Neural progenitor cell (in vitro differentiated cells): ENCODE results near the gene LRRC7. TPM values are rescaled to one million over a fixed set of nuclear protein-coding genes. Genes with fewer than 3 reads are reported as not detected.

Experiments used
- DNase-seq: peaks from one replicate; pipeline ENCODE4 v3.0.0-alpha.2; 2016; ENCODE audit warnings: low spot score
- H2AFZ ChIP-seq: fragments of 200-600 bp; sonication (generic); replicated peaks from 2 replicates; pipeline ENCODE4 v1.6.1; 2016; ENCODE audit warnings: antibody characterized with exemption
- H3F3A ChIP-seq: fragments of 200-600 bp; sonication (generic); 2 replicates; pipeline ENCODE4 v1.6.1; 2016; ENCODE audit warnings: antibody characterized with exemption, low read depth
- H3K27ac ChIP-seq: fragments of 200-600 bp; sonication (generic); 2 replicates; pipeline ENCODE4 v1.5.1; 2016; ENCODE audit warnings: mild to moderate bottlenecking
- H3K27me3 ChIP-seq: fragments of 200-600 bp; sonication (generic); 2 replicates; pipeline ENCODE4 v1.6.1; 2016; ENCODE audit warnings: mild to moderate bottlenecking, moderate library complexity
- H3K36me3 ChIP-seq: fragments of 200-600 bp; sonication (generic); 2 replicates; pipeline ENCODE4 v1.5.1; 2016
- H3K4me1 ChIP-seq: fragments of 200-600 bp; sonication (generic); 2 replicates; pipeline ENCODE4 v1.6.1; 2016; ENCODE audit warnings: mixed run types
- H3K4me2 ChIP-seq: fragments of 200-600 bp; sonication (generic); 2 replicates; pipeline ENCODE4 v1.6.1; 2016
- H3K4me3 ChIP-seq: fragments of 200-600 bp; sonication (generic); 2 replicates; pipeline ENCODE4 v1.5.1; 2016
- H3K79me2 ChIP-seq: fragments of 200-600 bp; sonication (generic); 2 replicates; pipeline ENCODE4 v1.6.1; 2016; ENCODE audit warnings: low read depth
- H3K9ac ChIP-seq: fragments of 200-600 bp; sonication (generic); 2 replicates; pipeline ENCODE4 v1.6.1; 2016
- H3K9me3 ChIP-seq: fragments of 200-600 bp; sonication (generic); 2 replicates; pipeline ENCODE4 v1.5.1; 2016; ENCODE audit warnings: low read depth
- H4K20me1 ChIP-seq: fragments of 200-600 bp; sonication (generic); 2 replicates; pipeline ENCODE4 v1.6.1; 2016; ENCODE audit warnings: low read depth
- H3K27ac Mint-ChIP-seq: 3 replicates; pipeline ENCODE4 v1.8.0; 2021; ENCODE audit warnings: mixed read lengths
- H3K27me3 Mint-ChIP-seq: 2 replicates; pipeline ENCODE4 v1.8.0; 2022; ENCODE audit warnings: low read depth, mild to moderate bottlenecking, inconsistent platforms, moderate library complexity, mixed read lengths; ENCODE audit not compliant: insufficient read depth
- H3K36me3 Mint-ChIP-seq: 3 replicates; pipeline ENCODE4 v1.8.0; 2021; ENCODE audit warnings: mixed read lengths
- H3K4me1 Mint-ChIP-seq: 3 replicates; pipeline ENCODE4 v1.8.0; 2021; ENCODE audit warnings: mixed read lengths
- H3K4me3 Mint-ChIP-seq: 3 replicates; pipeline ENCODE4 v1.8.0; 2021; ENCODE audit warnings: mild to moderate bottlenecking, moderate library complexity, mixed read lengths
- H3K9me3 Mint-ChIP-seq: 3 replicates; pipeline ENCODE4 v1.8.0; 2020; ENCODE audit warnings: mixed read lengths
- CTCF ChIP-seq: fragments of 200-600 bp; sonication (generic); IDR thresholded peaks from 2 replicates; pipeline ENCODE4 v1.5.1; 2017; ENCODE audit warnings: antibody characterized with exemption, mild to moderate bottlenecking
- EZH2 ChIP-seq: fragments of 200-600 bp; sonication (generic); IDR thresholded peaks from 2 replicates; pipeline ENCODE4 v1.6.1; 2017; ENCODE audit warnings: antibody characterized with exemption, mild to moderate bottlenecking, moderate library complexity
- EZH2phosphoT487 ChIP-seq: fragments of 200-600 bp; sonication (generic); IDR thresholded peaks from 2 replicates; pipeline ENCODE4 v1.6.1; 2017; ENCODE audit warnings: antibody characterized with exemption
- total RNA-seq: library from RNA; depleted of rRNA; stranded (reverse); fragments of >200 nt; gene quantifications from 2 replicates; pipeline ENCODE4 v1.2.3, GENCODE V29; 2015; ENCODE audit warnings: low replicate concordance

The LRRC7 gene
- total RNA-seq, 1 donor from 2014 or later, result not detected

GRCh38 chr1:70143048-70143659 lies 575.4 kb downstream of the LRRC7 start:
- Histone ChIP-seq H3K36me3 (no peaks in the 10 kb centered on the region), H3K4me1 (peaks cover 11% of the 10 kb centered on the region), H3K4me2 (no peak overlapping the region), H3K9ac (no peak overlapping the region), H3K79me2 (no peaks in the 10 kb centered on the region), H4K20me1 (peaks cover 4% of the 10 kb centered on the region), H3F3A (peaks cover 6% of the 10 kb centered on the region), H3K9me3 (no peaks in the 10 kb centered on the region), H2AFZ (no peak overlapping the region), H3K4me3 (no peak overlapping the region), H3K27me3 (no peaks in the 10 kb centered on the region), H3K27ac (no peak overlapping the region)
- H3K27me3 Mint-ChIP-seq, result no peaks in the 10 kb centered on the region
- no peak overlapping the region for H3K27ac Mint-ChIP-seq
- H3K4me3 Mint-ChIP-seq, result no peak overlapping the region
- TF ChIP-seq EZH2 (no peak), CTCF (peak; percentile 25), EZH2phosphoT487 (no peak)
- H3K4me1 Mint-ChIP-seq, result peaks cover 23% of the 10 kb centered on the region
- H3K9me3 Mint-ChIP-seq, result no peaks in the 10 kb centered on the region
- H3K36me3 Mint-ChIP-seq, result peaks cover 2% of the 10 kb centered on the region
- DNase-seq, result no peak

DNA sequence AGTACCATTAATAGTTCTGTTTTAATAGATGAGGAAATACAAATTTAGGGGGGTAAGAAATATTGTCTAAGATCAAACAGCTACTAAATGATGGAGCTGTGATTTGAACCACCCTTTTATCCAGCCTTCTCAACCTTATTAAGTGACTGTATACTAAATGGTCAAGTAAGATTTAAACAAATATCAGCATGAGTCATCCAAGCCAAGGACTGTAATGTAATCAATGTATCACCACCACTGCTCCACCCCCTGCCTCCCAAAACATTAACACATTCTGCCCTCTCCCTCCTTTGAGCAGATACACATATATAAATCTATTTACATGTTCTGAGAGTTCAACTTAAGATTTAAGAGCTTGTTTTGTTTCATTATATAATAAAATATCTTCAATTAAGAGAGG lies 578.8 kb downstream of the LRRC7 start:
- Mint-ChIP-seq H3K27ac (no peak overlapping the region), H3K27me3 (no peaks in the 10 kb centered on the region), H3K9me3 (no peaks in the 10 kb centered on the region), H3K4me3 (no peak overlapping the region), H3K36me3 (peaks cover 2% of the 10 kb centered on the region), H3K4me1 (no peaks in the 10 kb centered on the region)
- no peak overlapping the region for H2AFZ ChIP-seq
- no peak overlapping the region for H3K4me2 ChIP-seq
- no peak overlapping the region for H3K9ac ChIP-seq
- H4K20me1 ChIP-seq, result no peaks in the 10 kb centered on the region
- no peaks in the 10 kb centered on the region for H3K79me2 ChIP-seq
- no peak overlapping the region for H3K27ac ChIP-seq
- H3K36me3 ChIP-seq, result no peaks in the 10 kb centered on the region
- H3F3A ChIP-seq, result no peaks in the 10 kb centered on the region
- H3K9me3 ChIP-seq, result no peaks in the 10 kb centered on the region
- no peak overlapping the region for H3K4me3 ChIP-seq
- TF ChIP-seq CTCF (no peak), EZH2 (no peak), EZH2phosphoT487 (no peak)
- no peaks in the 10 kb centered on the region for H3K27me3 ChIP-seq
- peaks cover under 1% of the 10 kb centered on the region for H3K4me1 ChIP-seq
- DNase-seq, result no peak

DNA sequence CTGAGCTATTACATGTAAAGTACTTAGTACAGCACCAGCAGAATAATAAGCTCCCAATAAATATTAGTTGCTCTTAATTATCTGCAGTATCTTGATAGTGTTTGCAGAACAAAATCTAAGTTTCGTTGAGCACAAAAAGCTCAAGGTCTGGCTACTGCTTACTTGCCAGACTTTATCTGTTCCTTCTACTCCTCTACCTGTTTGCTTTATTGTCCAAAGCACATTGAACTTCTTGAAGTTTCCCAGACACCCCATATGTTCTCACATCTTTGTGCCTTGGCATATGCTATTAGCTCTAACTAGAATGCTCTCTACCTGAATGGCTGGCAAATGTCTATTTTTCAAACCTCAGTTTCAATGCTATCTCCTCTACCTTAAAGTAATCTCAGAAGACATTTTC lies 582.7 kb downstream of the LRRC7 start:
- Histone ChIP-seq H3K27me3 (no peaks in the 10 kb centered on the region), H3K9me3 (no peaks in the 10 kb centered on the region), H4K20me1 (no peaks in the 10 kb centered on the region), H3K4me1 (no peaks in the 10 kb centered on the region), H3K27ac (no peak overlapping the region), H3F3A (no peaks in the 10 kb centered on the region), H3K79me2 (no peaks in the 10 kb centered on the region), H3K4me3 (no peak overlapping the region), H3K4me2 (no peak overlapping the region), H3K36me3 (no peaks in the 10 kb centered on the region), H3K9ac (no peak overlapping the region), H2AFZ (no peak overlapping the region)
- Mint-ChIP-seq H3K27me3 (no peaks in the 10 kb centered on the region), H3K36me3 (peaks cover 2% of the 10 kb centered on the region), H3K27ac (no peak overlapping the region), H3K9me3 (no peaks in the 10 kb centered on the region), H3K4me1 (no peaks in the 10 kb centered on the region), H3K4me3 (no peak overlapping the region)
- no peak for DNase-seq
- TF ChIP-seq EZH2phosphoT487 (no peak), CTCF (no peak), EZH2 (no peak)
